ENCODE measurements around the gene HIF1A. TPM values are rescaled to one million over a fixed set of nuclear protein-coding genes. Genes with fewer than 3 reads are reported as not detected.
"Not testable (repeated sequence)": the region's sequence is repeated elsewhere in the genome, so short reads cannot be mapped to it uniquely, and the experiment has no call there.

Gene HIF1A
- total and polyA plus RNA-seq, 2 donors, result 64.2 to 151 TPM

GRCh38 chr14:61726778-61727658, 31.7 kb downstream of the HIF1A start:
- peak overlapping the region; percentile 23 for H3K27ac ChIP-seq (ENCODE audit: low read depth)
- WGBS, result 84% methylated on average over 7 of the region's 7 CpGs
- H3K36me3 ChIP-seq (ENCODE audit: insufficient read depth), result peaks cover 5% of the 10 kb centered on the region
- H3K4me1 ChIP-seq (ENCODE audit: insufficient read depth), result no peaks in the 10 kb centered on the region
- H3K4me3 ChIP-seq (ENCODE audit: low read depth, low read length), result no peak overlapping the region
- DNase-seq (ENCODE audit: extremely low spot score), result no peak

- no peak overlapping the region for H3K4me3 ChIP-seq (ENCODE audit: low read depth, low read length)
- DNase-seq (ENCODE audit: extremely low spot score), result no peak
- H3K4me1 ChIP-seq (ENCODE audit: insufficient read depth), result no peaks in the 10 kb centered on the region
- 79% methylated on average over 2 of the region's 2 CpGs for WGBS
- peaks cover 5% of the 10 kb centered on the region for H3K36me3 ChIP-seq (ENCODE audit: insufficient read depth)
- H3K27ac ChIP-seq (ENCODE audit: low read depth), result no peak overlapping the region
Observed at GRCh38 chr14:61730756-61731373, 35.6 kb downstream of the HIF1A start.

GRCh38 chr14:61733972-61734371, 38.7 kb downstream of the HIF1A start:
- H3K36me3 ChIP-seq (ENCODE audit: insufficient read depth), result peaks cover 2% of the 10 kb centered on the region
- no peak overlapping the region for H3K27ac ChIP-seq (ENCODE audit: low read depth)
- 85% methylated on average over 2 of the region's 2 CpGs for WGBS
- no peaks in the 10 kb centered on the region for H3K4me1 ChIP-seq (ENCODE audit: insufficient read depth)
- no peak overlapping the region for H3K4me3 ChIP-seq (ENCODE audit: low read depth, low read length)
- DNase-seq (ENCODE audit: extremely low spot score), result no peak

GRCh38 chr14:61736751-61737150, 41.4 kb downstream of the HIF1A start:
- 80% methylated on average over 4 of the region's 4 CpGs for whole genome bisulfite sequencing
- H3K36me3 ChIP-seq (ENCODE audit: insufficient read depth), result peaks cover 4% of the 10 kb centered on the region
- no peaks in the 10 kb centered on the region for H3K4me1 ChIP-seq (ENCODE audit: insufficient read depth)
- DNase-seq (ENCODE audit: extremely low spot score), result no peak
- no peak overlapping the region for H3K27ac ChIP-seq (ENCODE audit: low read depth)
- H3K4me3 ChIP-seq (ENCODE audit: low read depth, low read length), result no peak overlapping the region

GRCh38 chr14:61737915-61738314, 42.6 kb downstream of the HIF1A start:
- WGBS, result 94% methylated on average over 5 of the region's 5 CpGs

GRCh38 chr14:61739133-61739532, 43.8 kb downstream of the HIF1A start:
- DNase-seq (ENCODE audit: extremely low spot score), result no peak
- Histone ChIP-seq H3K4me1 (ENCODE audit: insufficient read depth) (no peaks in the 10 kb centered on the region), H3K4me3 (ENCODE audit: low read depth, low read length) (no peak overlapping the region), H3K27ac (ENCODE audit: low read depth) (no peak overlapping the region), H3K36me3 (ENCODE audit: insufficient read depth) (peaks cover 4% of the 10 kb centered on the region)

More at GRCh38 chr14:61737915-61738314, 42.6 kb downstream of the HIF1A start:
- no peak for DNase-seq (ENCODE audit: extremely low spot score)
- Histone ChIP-seq H3K36me3 (ENCODE audit: insufficient read depth) (peaks cover 4% of the 10 kb centered on the region), H3K4me1 (ENCODE audit: insufficient read depth) (no peaks in the 10 kb centered on the region), H3K27ac (ENCODE audit: low read depth) (no peak overlapping the region), H3K4me3 (ENCODE audit: low read depth, low read length) (no peak overlapping the region)

GRCh38 chr14:61742371-61742770, 47.1 kb downstream of the HIF1A start:
- WGBS, result 96% methylated on average over 6 of the region's 6 CpGs
- DNase-seq (ENCODE audit: extremely low spot score), result no peak
- peaks cover 6% of the 10 kb centered on the region for H3K36me3 ChIP-seq (ENCODE audit: insufficient read depth)
- no peaks in the 10 kb centered on the region for H3K4me1 ChIP-seq (ENCODE audit: insufficient read depth)
- no peak overlapping the region for H3K27ac ChIP-seq (ENCODE audit: low read depth)
- H3K4me3 ChIP-seq (ENCODE audit: low read depth, low read length), result no peak overlapping the region

- no peak for DNase-seq (ENCODE audit: extremely low spot score)
- WGBS, result 95% methylated on average over 5 of the region's 5 CpGs
- H3K4me1 ChIP-seq (ENCODE audit: insufficient read depth), result no peaks in the 10 kb centered on the region
- no peak overlapping the region for H3K4me3 ChIP-seq (ENCODE audit: low read depth, low read length)
- no peak overlapping the region for H3K27ac ChIP-seq (ENCODE audit: low read depth)
- H3K36me3 ChIP-seq (ENCODE audit: insufficient read depth), result peaks cover 6% of the 10 kb centered on the region
Observed at GRCh38 chr14:61744238-61744637, 48.9 kb downstream of the HIF1A start.

- DNase-seq (ENCODE audit: extremely low spot score); H3K27ac ChIP-seq (ENCODE audit: low read depth); H3K4me1 ChIP-seq (ENCODE audit: insufficient read depth); H3K4me3 ChIP-seq (ENCODE audit: low read depth, low read length); H3K36me3 ChIP-seq (ENCODE audit: insufficient read depth): not testable (repeated sequence)
- 96% methylated on average over 3 of the region's 3 CpGs for WGBS
Observed at GRCh38 chr14:61746346-61746745, 51.0 kb downstream of the HIF1A start.

GRCh38 chr14:61746881-61747280, 51.6 kb downstream of the HIF1A start:
- no peak for DNase-seq (ENCODE audit: extremely low spot score)
- no peak overlapping the region for H3K27ac ChIP-seq (ENCODE audit: low read depth)
- peaks cover 2% of the 10 kb centered on the region for H3K36me3 ChIP-seq (ENCODE audit: insufficient read depth)
- no peaks in the 10 kb centered on the region for H3K4me1 ChIP-seq (ENCODE audit: insufficient read depth)
- no peak overlapping the region for H3K4me3 ChIP-seq (ENCODE audit: low read depth, low read length)

- Histone ChIP-seq H3K4me3 (ENCODE audit: low read depth, low read length) (no peak overlapping the region), H3K27ac (ENCODE audit: low read depth) (no peak overlapping the region), H3K36me3 (ENCODE audit: insufficient read depth) (peaks cover 2% of the 10 kb centered on the region), H3K4me1 (ENCODE audit: insufficient read depth) (no peaks in the 10 kb centered on the region)
- no peak for DNase-seq (ENCODE audit: extremely low spot score)
- WGBS, result 91% methylated on average over 3 of the region's 3 CpGs
Observed at GRCh38 chr14:61747342-61747741, 52.0 kb downstream of the HIF1A start.

GRCh38 chr14:61749264-61749663, 54.0 kb downstream of the HIF1A start:
- H3K4me1 ChIP-seq (ENCODE audit: insufficient read depth), result no peaks in the 10 kb centered on the region
- no peak overlapping the region for H3K27ac ChIP-seq (ENCODE audit: low read depth)
- peaks cover 2% of the 10 kb centered on the region for H3K36me3 ChIP-seq (ENCODE audit: insufficient read depth)
- no peak overlapping the region for H3K4me3 ChIP-seq (ENCODE audit: low read depth, low read length)
- no peak for DNase-seq (ENCODE audit: extremely low spot score)
- 58% methylated on average over 3 of the region's 3 CpGs for WGBS

- WGBS, result 83% methylated on average over 3 of the region's 3 CpGs
- Histone ChIP-seq H3K4me3 (ENCODE audit: low read depth, low read length) (no peak overlapping the region), H3K4me1 (ENCODE audit: insufficient read depth) (no peaks in the 10 kb centered on the region), H3K27ac (ENCODE audit: low read depth) (no peak overlapping the region), H3K36me3 (ENCODE audit: insufficient read depth) (peaks cover 2% of the 10 kb centered on the region)
- DNase-seq (ENCODE audit: extremely low spot score), result no peak
Observed at GRCh38 chr14:61749867-61750266, 54.6 kb downstream of the HIF1A start.
